GM12864 (cell line): ENCODE measurements around the gene NBEAL2.
"Not testable (repeated sequence)": the region's sequence is repeated elsewhere in the genome, so short reads cannot be mapped to it uniquely, and the experiment has no call there.

Experiments
- DNase-seq: peaks from one replicate; pipeline ENCODE4 v3.0.0-alpha.2; 2011; ENCODE audit warnings: low read depth
- H3K4me3 ChIP-seq: 2 replicates; pipeline ENCODE4 v1.5.1; 2011; ENCODE audit warnings: mild to moderate bottlenecking, low read depth, low read length, control low read depth
- TF ChIP-seq, protein P1 (sequence below): IDR thresholded peaks from 2 replicates; pipeline ENCODE4 v1.5.1; 2011; ENCODE audit warnings: low read depth, mild to moderate bottlenecking, moderate library complexity, low read length, control low read depth, inconsistent platforms; ENCODE audit errors: missing control alignments

NBEAL2 gene

DNA sequence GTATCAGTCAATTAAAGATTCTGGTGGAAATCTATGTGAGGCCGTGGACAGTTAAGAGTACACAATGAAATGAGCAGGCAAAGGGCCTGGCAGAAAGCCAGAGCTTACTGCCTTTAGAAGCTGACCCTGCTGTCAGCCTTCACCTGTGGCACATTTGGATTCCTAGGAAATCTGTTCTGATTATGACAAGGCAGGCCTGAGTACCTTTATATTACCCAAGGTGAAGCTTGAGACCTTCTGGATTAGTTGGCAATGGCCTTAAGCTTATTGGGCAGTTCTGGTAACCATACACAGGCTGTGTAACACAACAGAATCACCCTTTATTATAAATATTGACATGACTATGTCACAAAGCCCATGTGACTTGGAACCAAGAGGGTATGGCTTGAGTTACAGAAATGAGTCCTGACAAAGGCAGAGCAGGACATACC lies 43.2 kb downstream of the NBEAL2 start:
- H3K4me3 ChIP-seq = no peak overlapping the region
- TF ChIP-seq, protein P1, sequence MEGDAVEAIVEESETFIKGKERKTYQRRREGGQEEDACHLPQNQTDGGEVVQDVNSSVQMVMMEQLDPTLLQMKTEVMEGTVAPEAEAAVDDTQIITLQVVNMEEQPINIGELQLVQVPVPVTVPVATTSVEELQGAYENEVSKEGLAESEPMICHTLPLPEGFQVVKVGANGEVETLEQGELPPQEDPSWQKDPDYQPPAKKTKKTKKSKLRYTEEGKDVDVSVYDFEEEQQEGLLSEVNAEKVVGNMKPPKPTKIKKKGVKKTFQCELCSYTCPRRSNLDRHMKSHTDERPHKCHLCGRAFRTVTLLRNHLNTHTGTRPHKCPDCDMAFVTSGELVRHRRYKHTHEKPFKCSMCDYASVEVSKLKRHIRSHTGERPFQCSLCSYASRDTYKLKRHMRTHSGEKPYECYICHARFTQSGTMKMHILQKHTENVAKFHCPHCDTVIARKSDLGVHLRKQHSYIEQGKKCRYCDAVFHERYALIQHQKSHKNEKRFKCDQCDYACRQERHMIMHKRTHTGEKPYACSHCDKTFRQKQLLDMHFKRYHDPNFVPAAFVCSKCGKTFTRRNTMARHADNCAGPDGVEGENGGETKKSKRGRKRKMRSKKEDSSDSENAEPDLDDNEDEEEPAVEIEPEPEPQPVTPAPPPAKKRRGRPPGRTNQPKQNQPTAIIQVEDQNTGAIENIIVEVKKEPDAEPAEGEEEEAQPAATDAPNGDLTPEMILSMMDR = no peak
- no peak for DNase-seq

DNA sequence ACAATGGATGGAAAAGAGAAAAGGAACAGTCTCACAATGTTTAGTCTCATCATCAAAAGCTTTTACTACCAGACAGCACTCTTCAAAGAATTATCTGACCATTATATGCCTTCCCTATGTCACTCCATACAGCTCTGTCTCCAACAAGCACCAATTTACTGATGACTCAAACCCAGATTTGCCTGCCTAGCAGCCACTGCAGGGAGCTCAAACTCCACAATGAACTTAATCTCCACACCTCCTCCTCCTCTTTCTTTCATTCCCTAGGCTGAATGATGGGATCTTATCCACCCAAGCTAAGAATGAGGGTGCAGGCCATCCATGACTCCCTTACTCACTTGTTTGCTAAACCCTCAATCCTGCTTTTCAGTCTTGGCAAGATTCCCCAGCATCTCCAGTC lies 45.5 kb downstream of the NBEAL2 start:
- H3K4me3 ChIP-seq = no peak overlapping the region
- no peak for DNase-seq
- TF ChIP-seq, protein P1 = no peak

DNA sequence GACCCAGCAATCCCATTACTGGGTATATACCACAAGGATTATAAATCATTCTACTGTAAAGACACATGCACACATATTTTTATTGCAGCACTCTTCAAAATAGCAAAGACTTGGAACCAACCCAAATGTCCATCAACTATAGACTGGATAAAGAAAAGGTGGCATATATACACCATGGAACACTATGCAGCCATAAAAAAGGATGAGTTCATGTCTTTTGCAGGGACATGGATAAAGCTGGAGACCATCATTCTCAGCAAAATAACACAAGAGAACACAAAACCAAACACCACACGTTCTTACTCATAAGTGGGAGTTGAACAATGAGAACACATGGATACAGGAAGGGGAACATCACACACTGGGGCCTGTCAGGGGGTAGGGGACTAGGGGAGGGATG lies 47.0 kb downstream of the NBEAL2 start:
- DNase-seq, H3K4me3 ChIP-seq: not testable (repeated sequence)

DNA sequence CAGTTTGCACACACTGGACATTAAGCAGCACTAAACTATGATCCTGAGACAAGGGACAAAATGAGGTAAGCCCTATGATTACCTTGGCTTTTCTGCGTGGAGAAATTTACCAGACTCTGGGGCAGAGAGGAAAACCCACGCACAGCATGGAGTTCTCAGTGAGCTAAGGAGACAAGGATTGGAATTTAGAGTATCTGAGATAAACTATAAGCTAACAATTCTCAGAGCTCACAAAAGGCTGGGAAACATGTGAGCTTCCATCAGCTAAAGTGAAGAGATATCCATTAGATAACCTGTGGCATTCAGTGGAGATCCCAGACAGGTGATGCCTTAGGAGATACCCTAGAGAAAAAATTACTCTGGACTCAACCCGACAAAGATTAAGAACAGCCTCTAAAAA lies 48.7 kb downstream of the NBEAL2 start:
- DNase-seq = no peak
- TF ChIP-seq, protein P1 = no peak
- no peak overlapping the region for H3K4me3 ChIP-seq

DNA sequence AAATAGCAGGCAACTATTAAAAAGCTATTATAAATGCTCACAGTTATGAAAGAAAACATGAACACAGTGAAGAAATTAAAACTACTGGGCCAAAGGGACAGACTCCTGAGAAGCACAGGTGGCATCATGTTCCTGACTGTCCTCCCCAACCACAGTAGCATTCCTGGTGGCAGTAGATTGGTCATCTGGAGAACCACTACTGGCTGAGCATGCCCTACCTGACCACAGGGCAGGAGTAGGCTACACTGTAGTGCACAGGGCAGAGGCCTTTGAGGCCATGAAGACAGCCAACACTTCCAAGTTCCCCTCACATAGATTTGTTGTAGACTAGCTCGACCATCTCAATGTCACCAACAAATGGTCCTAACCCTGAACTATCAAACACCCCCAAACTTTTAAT lies 49.2 kb downstream of the NBEAL2 start:
- TF ChIP-seq, protein P1 = no peak
- H3K4me3 ChIP-seq = no peak overlapping the region
- DNase-seq = no peak

DNA sequence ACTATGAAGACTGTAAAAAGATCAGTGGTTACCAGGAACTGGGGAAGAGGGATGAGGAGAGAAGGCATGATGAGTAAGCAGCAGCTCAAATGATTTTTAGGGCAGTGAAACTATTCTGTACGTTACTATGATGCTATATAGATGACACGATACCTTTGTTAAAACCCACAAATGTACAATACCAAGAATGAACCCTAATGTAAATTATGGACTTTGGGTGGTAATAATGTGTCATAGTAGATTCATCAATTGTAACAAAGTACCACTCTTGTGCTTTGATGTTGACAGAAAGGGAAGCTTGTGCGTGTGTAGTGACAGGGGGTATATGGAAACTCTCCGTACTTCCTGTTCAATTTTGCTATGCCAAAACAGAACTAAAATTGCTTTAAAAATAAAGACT lies 51.6 kb downstream of the NBEAL2 start:
- DNase-seq, H3K4me3 ChIP-seq: not testable (repeated sequence)

DNA sequence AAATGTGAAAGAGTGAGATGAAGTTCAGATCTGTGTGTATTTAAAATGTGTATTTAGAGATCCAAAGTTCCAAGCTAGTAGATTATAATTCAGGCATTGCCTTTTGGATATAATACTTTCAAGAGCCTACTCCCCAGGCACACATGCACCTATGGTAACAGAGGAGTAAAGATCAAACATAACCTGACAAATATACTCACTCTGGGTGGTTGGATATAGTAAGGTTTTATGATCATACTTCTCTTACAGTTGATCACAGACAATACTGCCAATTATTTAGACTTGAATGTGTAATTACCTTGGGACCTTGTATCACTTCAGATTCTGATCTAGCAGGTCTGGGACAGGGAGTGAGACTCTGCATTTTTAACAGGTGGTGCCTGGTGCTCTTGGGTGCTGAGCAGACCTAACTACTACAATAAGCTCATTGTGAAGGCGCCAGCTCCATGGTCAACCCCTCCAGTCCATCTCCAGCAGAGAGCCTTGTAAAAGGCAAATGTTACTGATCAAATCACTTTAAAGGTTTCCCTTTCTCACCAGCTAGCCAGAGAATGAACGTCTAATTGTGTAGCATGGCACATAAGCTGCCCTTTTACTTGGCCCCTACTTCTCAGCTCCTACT lies 55.5 kb downstream of the NBEAL2 start:
- no peak overlapping the region for H3K4me3 ChIP-seq
- TF ChIP-seq, protein P1 = no peak
- DNase-seq = no peak

DNA sequence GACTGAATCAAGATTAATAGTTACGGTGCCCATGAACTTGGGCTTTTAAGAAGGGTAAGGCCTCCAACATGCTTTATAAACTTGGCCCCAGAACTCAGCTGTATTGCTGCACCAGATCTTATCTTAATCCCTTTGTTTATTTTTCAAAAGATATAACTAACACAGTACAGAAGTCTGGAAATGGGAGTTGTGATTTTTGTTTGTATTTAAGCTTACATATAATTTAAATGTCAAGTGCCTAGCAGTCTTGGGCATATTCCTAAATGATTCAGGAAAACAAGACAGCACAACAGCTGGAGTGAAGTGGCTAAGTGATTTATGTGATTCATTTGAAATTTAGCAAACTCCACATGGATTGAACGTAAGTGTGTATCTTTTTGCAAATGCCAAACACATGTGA lies 56.2 kb downstream of the NBEAL2 start:
- TF ChIP-seq, protein P1 = no peak
- no peak overlapping the region for H3K4me3 ChIP-seq
- no peak for DNase-seq
